SK-N-SH (cell line): ENCODE results near the gene ARHGAP4.

Experiments used
- CHD2 ChIP-seq: fragments of 150-350 bp; IDR thresholded peaks from 2 replicates; pipeline ENCODE4 v1.6.1; 2018; ENCODE audit warnings: low read length; ENCODE audit not compliant: partially characterized antibody
- ELF1 ChIP-seq: IDR thresholded peaks from 2 replicates; pipeline ENCODE4 v1.4.0; 2012
- EP300 ChIP-seq, 2 experiments: IDR thresholded peaks; 2 replicates each; pipeline versions ENCODE4 v1.4.0 to v1.6.1; 2012; ENCODE audit warnings: borderline replicate concordance in 1 of 2, low read depth in 1 of 2, low read length in 1 of 2
- FOXM1 ChIP-seq: IDR thresholded peaks from 2 replicates; pipeline ENCODE4 v1.4.0; 2012; ENCODE audit warnings: low read depth, mild to moderate bottlenecking
- RAD21 ChIP-seq: IDR thresholded peaks from 2 replicates; pipeline ENCODE4 v1.6.1; 2012; ENCODE audit warnings: mild to moderate bottlenecking, low read length
- RFX5 ChIP-seq: IDR thresholded peaks from 2 replicates; pipeline ENCODE4 v1.6.1; 2012; ENCODE audit warnings: mild to moderate bottlenecking, improper control_type of control experiment, low read length
- USF1 ChIP-seq: IDR thresholded peaks from 2 replicates; pipeline ENCODE4 v1.4.0; 2012; ENCODE audit warnings: low read depth, borderline replicate concordance
- TF ChIP-seq, protein P1 (sequence below): fragments of 200-600 bp; sonication (generic); IDR thresholded peaks from 2 replicates; pipeline ENCODE4 v1.6.1; 2017; ENCODE audit warnings: antibody characterized with exemption, mild to moderate bottlenecking, moderate library complexity
- TF ChIP-seq, protein P2 (sequence below): IDR thresholded peaks from 2 replicates; pipeline ENCODE4 v1.6.1; 2012; ENCODE audit warnings: mild to moderate bottlenecking, low read depth, low read length, moderate library complexity

DNA sequence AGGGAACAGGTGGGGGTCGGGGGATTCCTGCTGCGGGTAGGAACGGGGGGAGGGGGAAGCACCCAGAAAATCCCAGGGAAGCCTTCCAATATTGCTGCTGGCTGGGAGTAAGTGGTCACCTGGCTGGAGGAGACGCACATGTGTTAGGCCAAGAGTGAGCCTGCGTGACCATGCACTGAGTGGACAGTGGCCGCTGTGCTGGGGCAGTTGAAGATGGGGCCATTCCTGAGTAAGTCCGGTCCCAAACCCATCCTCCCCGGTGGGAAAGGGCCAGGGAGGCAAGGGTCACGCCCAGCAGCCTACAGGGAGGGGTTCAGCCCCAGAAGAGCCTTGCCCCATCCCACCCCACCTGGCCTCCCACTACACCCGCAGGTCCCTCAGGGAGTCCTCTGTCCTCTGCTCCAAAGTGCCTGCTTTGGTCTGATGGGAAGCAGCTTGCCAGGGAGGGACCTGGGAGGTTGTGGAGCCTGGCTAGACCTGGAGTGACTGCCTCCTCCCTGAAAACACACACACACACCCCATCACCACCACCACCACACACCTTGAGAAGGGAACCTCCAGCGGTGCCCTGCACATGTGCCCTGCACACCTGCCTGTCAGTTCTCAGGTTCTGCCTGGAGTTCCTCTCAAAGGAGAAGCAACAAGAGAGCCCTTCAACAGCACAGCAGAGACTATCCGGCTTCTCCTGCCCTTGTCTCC lies 46.2 kb downstream of the ARHGAP4 start:
- TF ChIP-seq, protein P1, sequence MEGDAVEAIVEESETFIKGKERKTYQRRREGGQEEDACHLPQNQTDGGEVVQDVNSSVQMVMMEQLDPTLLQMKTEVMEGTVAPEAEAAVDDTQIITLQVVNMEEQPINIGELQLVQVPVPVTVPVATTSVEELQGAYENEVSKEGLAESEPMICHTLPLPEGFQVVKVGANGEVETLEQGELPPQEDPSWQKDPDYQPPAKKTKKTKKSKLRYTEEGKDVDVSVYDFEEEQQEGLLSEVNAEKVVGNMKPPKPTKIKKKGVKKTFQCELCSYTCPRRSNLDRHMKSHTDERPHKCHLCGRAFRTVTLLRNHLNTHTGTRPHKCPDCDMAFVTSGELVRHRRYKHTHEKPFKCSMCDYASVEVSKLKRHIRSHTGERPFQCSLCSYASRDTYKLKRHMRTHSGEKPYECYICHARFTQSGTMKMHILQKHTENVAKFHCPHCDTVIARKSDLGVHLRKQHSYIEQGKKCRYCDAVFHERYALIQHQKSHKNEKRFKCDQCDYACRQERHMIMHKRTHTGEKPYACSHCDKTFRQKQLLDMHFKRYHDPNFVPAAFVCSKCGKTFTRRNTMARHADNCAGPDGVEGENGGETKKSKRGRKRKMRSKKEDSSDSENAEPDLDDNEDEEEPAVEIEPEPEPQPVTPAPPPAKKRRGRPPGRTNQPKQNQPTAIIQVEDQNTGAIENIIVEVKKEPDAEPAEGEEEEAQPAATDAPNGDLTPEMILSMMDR = no peak
- TF ChIP-seq ELF1 (no peak), FOXM1 (no peak), EP300 (IDR thresholded peaks at IDR 0.05; ENCODE audit: borderline replicate concordance in 1 of 2, low read depth in 1 of 2, low read length in 1 of 2) (no peak), RFX5 (no peak), CHD2 (no peak), RAD21 (no peak), USF1 (no peak)
- TF ChIP-seq, protein P2, sequence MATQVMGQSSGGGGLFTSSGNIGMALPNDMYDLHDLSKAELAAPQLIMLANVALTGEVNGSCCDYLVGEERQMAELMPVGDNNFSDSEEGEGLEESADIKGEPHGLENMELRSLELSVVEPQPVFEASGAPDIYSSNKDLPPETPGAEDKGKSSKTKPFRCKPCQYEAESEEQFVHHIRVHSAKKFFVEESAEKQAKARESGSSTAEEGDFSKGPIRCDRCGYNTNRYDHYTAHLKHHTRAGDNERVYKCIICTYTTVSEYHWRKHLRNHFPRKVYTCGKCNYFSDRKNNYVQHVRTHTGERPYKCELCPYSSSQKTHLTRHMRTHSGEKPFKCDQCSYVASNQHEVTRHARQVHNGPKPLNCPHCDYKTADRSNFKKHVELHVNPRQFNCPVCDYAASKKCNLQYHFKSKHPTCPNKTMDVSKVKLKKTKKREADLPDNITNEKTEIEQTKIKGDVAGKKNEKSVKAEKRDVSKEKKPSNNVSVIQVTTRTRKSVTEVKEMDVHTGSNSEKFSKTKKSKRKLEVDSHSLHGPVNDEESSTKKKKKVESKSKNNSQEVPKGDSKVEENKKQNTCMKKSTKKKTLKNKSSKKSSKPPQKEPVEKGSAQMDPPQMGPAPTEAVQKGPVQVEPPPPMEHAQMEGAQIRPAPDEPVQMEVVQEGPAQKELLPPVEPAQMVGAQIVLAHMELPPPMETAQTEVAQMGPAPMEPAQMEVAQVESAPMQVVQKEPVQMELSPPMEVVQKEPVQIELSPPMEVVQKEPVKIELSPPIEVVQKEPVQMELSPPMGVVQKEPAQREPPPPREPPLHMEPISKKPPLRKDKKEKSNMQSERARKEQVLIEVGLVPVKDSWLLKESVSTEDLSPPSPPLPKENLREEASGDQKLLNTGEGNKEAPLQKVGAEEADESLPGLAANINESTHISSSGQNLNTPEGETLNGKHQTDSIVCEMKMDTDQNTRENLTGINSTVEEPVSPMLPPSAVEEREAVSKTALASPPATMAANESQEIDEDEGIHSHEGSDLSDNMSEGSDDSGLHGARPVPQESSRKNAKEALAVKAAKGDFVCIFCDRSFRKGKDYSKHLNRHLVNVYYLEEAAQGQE = no peak
